Measurements from ENCODE around the gene AKNA. TPM values are rescaled to one million over a fixed set of nuclear protein-coding genes. Genes with fewer than 3 reads are reported as not detected.

AKNA gene
- total RNA-seq, 1 experiment from 2014 or later, result 3.9 TPM

DNA sequence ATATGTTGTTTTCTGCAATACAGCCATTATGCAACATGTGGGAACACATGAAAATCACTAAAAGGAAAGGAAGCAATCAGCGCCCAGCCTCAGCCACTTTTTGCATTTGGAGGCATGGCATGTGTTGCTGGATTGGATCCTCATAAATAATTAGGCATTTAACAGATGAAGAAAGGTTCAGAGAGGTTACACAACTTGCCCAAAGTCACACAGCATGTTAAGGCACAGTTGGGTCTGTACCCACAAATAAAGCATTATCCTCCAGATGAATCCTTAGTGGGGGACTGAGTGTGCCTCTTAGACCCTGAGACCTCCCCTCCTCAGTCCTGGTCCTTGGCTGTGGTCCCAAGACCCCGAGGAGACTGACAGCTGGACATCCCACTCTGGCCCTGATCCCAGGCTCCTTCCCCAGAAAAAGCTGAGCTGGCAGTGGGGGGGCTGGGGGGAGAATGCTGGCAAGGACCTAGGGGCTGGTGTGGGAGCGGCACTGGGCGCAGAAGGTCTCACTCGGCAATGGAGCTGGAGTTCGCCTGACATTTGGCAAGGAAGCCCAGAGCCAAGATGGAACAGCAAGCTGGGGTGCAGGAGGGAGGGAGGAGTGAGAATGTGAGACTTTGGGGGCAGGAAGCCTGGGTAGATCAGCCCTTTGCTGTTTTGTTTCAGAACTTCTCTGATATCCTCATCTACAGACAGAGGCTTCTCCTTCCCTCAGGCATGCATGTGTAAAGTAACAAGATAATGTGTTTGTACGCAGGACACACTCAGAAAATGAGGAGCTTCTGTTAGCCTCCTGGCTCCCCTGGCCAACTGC lies 6.9 kb upstream of the AKNA start:
- Mint-ChIP-seq H3K4me1 (ENCODE audit: low read depth, unreplicated experiment) (peaks cover 7% of the 10 kb centered on the region), H3K27ac (ENCODE audit: unreplicated experiment) (no peak overlapping the region)
- intact Hi-C loops (cut with micrococcal nuclease; ENCODE audit: unreplicated experiment), result no loop called here

GRCh38 chr9:114392749-114393112 lies 4.9 kb upstream of the AKNA start:
- DNase-seq, result no peak
- TF ChIP-seq CTCF (IDR thresholded peaks at IDR 0.05; ENCODE audit: unreplicated experiment), result no peak
- CTCF ChIA-PET, result interaction anchor here (0.6 kb wide), 1 partner anchor 10 kb away, joined by 3 read pairs; no protein-coding TSS in a partner anchor
- Mint-ChIP-seq H3K4me3 (ENCODE audit: low read depth, unreplicated experiment) (no peak overlapping the region), H3K36me3 (ENCODE audit: insufficient read depth, unreplicated experiment) (peaks cover 11% of the 10 kb centered on the region), H3K27me3 (ENCODE audit: unreplicated experiment) (no peaks in the 10 kb centered on the region), H3K4me1 (ENCODE audit: low read depth, unreplicated experiment) (peaks cover 7% of the 10 kb centered on the region), H3K27ac (ENCODE audit: unreplicated experiment) (no peak overlapping the region), H3K9me3 (ENCODE audit: low read depth, unreplicated experiment) (no peaks in the 10 kb centered on the region)
- BruUV-seq (replicated peaks), result no TSS peak
- intact Hi-C loops (cut with micrococcal nuclease; ENCODE audit: unreplicated experiment), result no loop called here

More for the DNA sequence above, 6.9 kb upstream of the AKNA start:
- Mint-ChIP-seq H3K36me3 (ENCODE audit: insufficient read depth, unreplicated experiment) (peaks cover 19% of the 10 kb centered on the region), H3K27me3 (ENCODE audit: unreplicated experiment) (no peaks in the 10 kb centered on the region), H3K9me3 (ENCODE audit: low read depth, unreplicated experiment) (no peaks in the 10 kb centered on the region), H3K4me3 (ENCODE audit: low read depth, unreplicated experiment) (no peak overlapping the region)
- BruUV-seq (replicated peaks), result no TSS peak
- CTCF ChIA-PET, result no interaction called here
- no peak for DNase-seq
- no peak for TF ChIP-seq CTCF (IDR thresholded peaks at IDR 0.05; ENCODE audit: unreplicated experiment)

- Mint-ChIP-seq H3K4me3 (ENCODE audit: low read depth, unreplicated experiment) (no peak overlapping the region), H3K27ac (ENCODE audit: unreplicated experiment) (no peak overlapping the region), H3K36me3 (ENCODE audit: insufficient read depth, unreplicated experiment) (no peaks in the 10 kb centered on the region), H3K27me3 (ENCODE audit: unreplicated experiment) (no peaks in the 10 kb centered on the region), H3K4me1 (ENCODE audit: low read depth, unreplicated experiment) (peaks cover 7% of the 10 kb centered on the region), H3K9me3 (ENCODE audit: low read depth, unreplicated experiment) (no peaks in the 10 kb centered on the region)
- DNase-seq, result no peak
- CTCF ChIA-PET, result no interaction called here
- intact Hi-C loops (cut with micrococcal nuclease; ENCODE audit: unreplicated experiment), result no loop called here
- no TSS peak for BruUV-seq (replicated peaks)
- TF ChIP-seq CTCF (IDR thresholded peaks at IDR 0.05; ENCODE audit: unreplicated experiment), result no peak
Measured at GRCh38 chr9:114390952-114391351, 3.2 kb upstream of the AKNA start.

GRCh38 chr9:114389612-114390368 lies 2.0 kb upstream of the AKNA start:
- no TSS peak for BruUV-seq (replicated peaks)
- H3K4me1 Mint-ChIP-seq (ENCODE audit: low read depth, unreplicated experiment), result peaks cover 7% of the 10 kb centered on the region
- DNase-seq, result no peak
- H3K36me3 Mint-ChIP-seq (ENCODE audit: insufficient read depth, unreplicated experiment), result no peaks in the 10 kb centered on the region
- no peaks in the 10 kb centered on the region for H3K9me3 Mint-ChIP-seq (ENCODE audit: low read depth, unreplicated experiment)
- intact Hi-C loops (cut with micrococcal nuclease; ENCODE audit: unreplicated experiment), result no loop called here
- no peak for TF ChIP-seq CTCF (IDR thresholded peaks at IDR 0.05; ENCODE audit: unreplicated experiment)
- no peaks in the 10 kb centered on the region for H3K27me3 Mint-ChIP-seq (ENCODE audit: unreplicated experiment)
- H3K4me3 Mint-ChIP-seq (ENCODE audit: low read depth, unreplicated experiment), result no peak overlapping the region
- CTCF ChIA-PET, result interaction anchor here (0.5 kb wide), 1 partner anchor 15 kb away, joined by 5 read pairs; no protein-coding TSS in a partner anchor
- H3K27ac Mint-ChIP-seq (ENCODE audit: unreplicated experiment), result no peak overlapping the region

All from Calu3 (cell line).